HL-60 (cell line): ENCODE results near the gene HTR3E.

Experiments used
- POLR2AphosphoS5 ChIP-seq: IDR thresholded peaks from 2 replicates; pipeline ENCODE4 v1.6.1; 2012; ENCODE audit warnings: low read depth
- TF ChIP-seq, protein P1 (sequence below): IDR thresholded peaks from one replicate; pipeline ENCODE4 v1.5.1; 2011; ENCODE audit warnings: low read length, control low read depth, inconsistent platforms; ENCODE audit not compliant: insufficient read depth

DNA sequence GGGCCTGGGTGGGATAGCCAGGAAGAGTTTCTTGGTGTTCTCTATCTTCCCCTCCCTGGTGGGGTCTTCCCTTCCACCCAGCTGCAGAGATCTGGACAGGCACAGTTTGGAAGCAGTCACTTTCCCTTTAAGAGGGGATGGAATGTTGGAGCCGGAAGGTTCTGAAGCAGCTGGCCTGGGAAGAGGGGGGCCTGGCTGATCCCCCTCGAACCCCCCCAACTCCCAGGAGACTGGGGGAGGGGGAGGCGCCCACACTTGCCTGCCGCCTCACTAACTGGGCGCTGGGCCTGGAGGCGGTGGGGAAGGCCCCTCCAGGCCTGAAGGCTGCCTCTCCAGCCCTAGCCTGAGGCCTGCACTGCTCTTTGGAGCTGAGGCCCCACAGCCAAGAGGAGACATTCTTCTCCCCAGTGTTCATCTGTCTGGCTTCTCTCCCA, 59.7 kb downstream of the HTR3E start:
- TF ChIP-seq, protein P1, sequence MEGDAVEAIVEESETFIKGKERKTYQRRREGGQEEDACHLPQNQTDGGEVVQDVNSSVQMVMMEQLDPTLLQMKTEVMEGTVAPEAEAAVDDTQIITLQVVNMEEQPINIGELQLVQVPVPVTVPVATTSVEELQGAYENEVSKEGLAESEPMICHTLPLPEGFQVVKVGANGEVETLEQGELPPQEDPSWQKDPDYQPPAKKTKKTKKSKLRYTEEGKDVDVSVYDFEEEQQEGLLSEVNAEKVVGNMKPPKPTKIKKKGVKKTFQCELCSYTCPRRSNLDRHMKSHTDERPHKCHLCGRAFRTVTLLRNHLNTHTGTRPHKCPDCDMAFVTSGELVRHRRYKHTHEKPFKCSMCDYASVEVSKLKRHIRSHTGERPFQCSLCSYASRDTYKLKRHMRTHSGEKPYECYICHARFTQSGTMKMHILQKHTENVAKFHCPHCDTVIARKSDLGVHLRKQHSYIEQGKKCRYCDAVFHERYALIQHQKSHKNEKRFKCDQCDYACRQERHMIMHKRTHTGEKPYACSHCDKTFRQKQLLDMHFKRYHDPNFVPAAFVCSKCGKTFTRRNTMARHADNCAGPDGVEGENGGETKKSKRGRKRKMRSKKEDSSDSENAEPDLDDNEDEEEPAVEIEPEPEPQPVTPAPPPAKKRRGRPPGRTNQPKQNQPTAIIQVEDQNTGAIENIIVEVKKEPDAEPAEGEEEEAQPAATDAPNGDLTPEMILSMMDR = no peak
- no peak for TF ChIP-seq POLR2AphosphoS5
